Pancreas (tissue), 10 donors: Measurements from ENCODE around the gene GAS7. TPM values are rescaled to one million over a fixed set of nuclear protein-coding genes. Genes with fewer than 3 reads are reported as not detected.

Experiments used
- ATAC-seq, 4 donors: fragments of 200-7000 bp; cut with Tn5 transposase; one replicate each; pipeline versions ENCODE4 v1.8.0 to v1.9.1; 2020; ENCODE audit warnings: mild to moderate bottlenecking in 4 of 4, moderate library complexity in 4 of 4
- DNase-seq, 6 donors: peaks; one replicate each; pipeline ENCODE4 v3.0.0-alpha.2; 2020
- FAIRE-seq: peaks from 2 replicates; lab custom pipeline; 2012; peaks lifted over from hg19 to GRCh38; lab: Jason Lieb, UNC
- H3K27ac ChIP-seq, 4 donors: fragments of 200-600 bp; sonication (generic); 1 replicate in 3 of 4; 2 replicates in 1 of 4; pipeline versions ENCODE4 v1.5.0 to v1.8.0; 2020
- H3K27me3 ChIP-seq, 4 donors: fragments of 200-600 bp; one replicate each; pipeline ENCODE4 v1.8.0; 2021
- H3K36me3 ChIP-seq, 3 donors: fragments of 200-600 bp; sonication (generic) in 1 of 3; one replicate each; pipeline versions ENCODE4 v1.5.0 to v1.8.0; 2020 to 2021
- H3K4me1 ChIP-seq, 3 donors: fragments of 200-600 bp; one replicate each; pipeline ENCODE4 v1.8.0; 2021
- H3K4me3 ChIP-seq, 4 donors: fragments of 200-600 bp; sonication (generic) in 2 of 4; one replicate each; pipeline versions ENCODE4 v1.5.0 to v1.8.0; 2020 to 2021
- H3K9me3 ChIP-seq, 4 donors: fragments of 200-600 bp; one replicate each; pipeline ENCODE4 v1.8.0; 2021
- CTCF ChIP-seq, 4 donors: fragments of 200-600 bp; sonication (generic) in 3 of 4; IDR thresholded peaks; one replicate each; pipeline versions ENCODE4 v1.5.0 to v1.8.0; 2021; ENCODE audit warnings: antibody characterized with exemption in 4 of 4
- WGBS, 2 donors: extraction: QIAGEN DNeasy Blood & Tissue Kit; methylation state at CpG; one replicate each; pipeline ENCODE4 v1.1.7; 2013; 5-methylcytosine and 5-hydroxymethylcytosine counted together
- intact Hi-C, 3 donors: fragments of 100-400 bp; cut with DNase I; formaldehyde crosslinking; loops; one replicate each; pipeline versions ENCODE4 v1.11.1 to v1.14.2; 2022
- polyA plus RNA-seq, 2 donors: library from polyadenylated mRNA; stranded (reverse); fragments of 200-250 nt; gene quantifications; one replicate each; pipeline ENCODE4 v1.2.3, GENCODE V29; 2013
- total RNA-seq, 6 donors: library from RNA; stranded (reverse); fragmentation: NEBNext Ultra II Directional in 4 of 6; extraction: Animal tissue kit (Norgen Biotek cat#: 25700) in 4 of 6; gene quantifications; one replicate each; pipeline versions ENCODE4 v1.2.1 to v1.2.4, GENCODE V29; 2021 to 2023
- donor health status: healthy with polysubstance abuse.
- donor health status: DM: no; HTN: no; CAD: no; lungs with moderate emphysema.
- donor health status: DM: no; HTN: no; CAD: no.
- donor health status: control.
- donor health status: control.
- donor health status: Bipolar disorder and iron deficiency.
- donor health status: DM: yes; HTN: yes; CAD: no.
- donor health status: DM: no; HTN: no; CAD: no.
- donor health status: DM: no; HTN: no; CAD: no.
- donor health status: DM: yes; HTN: yes; CAD: no.

GAS7 gene
- total and polyA plus RNA-seq, 8 donors, result 1.9 to 22.9 (median 3.7) TPM

- Histone ChIP-seq H3K36me3 (no peaks in the 10 kb centered on the region), H3K4me3 (no peak overlapping the region), H3K27ac (no peak overlapping the region), H3K9me3 (no peaks in the 10 kb centered on the region), H3K27me3 (no peaks in the 10 kb centered on the region), H3K4me1 (no peaks in the 10 kb centered on the region)
- FAIRE-seq, result no peak
- no peak for TF ChIP-seq CTCF (IDR thresholded peaks at IDR 0.05)
- WGBS, 2 donors, result 82 to 85% methylated on average over 1 of the region's 1 CpG
- no peak for DNase-seq
- no peak for ATAC-seq
- intact Hi-C loops, result no loop called here
Observed at GRCh38 chr17:9862220-9862619, 336.2 kb downstream of the GAS7 start.

DNA sequence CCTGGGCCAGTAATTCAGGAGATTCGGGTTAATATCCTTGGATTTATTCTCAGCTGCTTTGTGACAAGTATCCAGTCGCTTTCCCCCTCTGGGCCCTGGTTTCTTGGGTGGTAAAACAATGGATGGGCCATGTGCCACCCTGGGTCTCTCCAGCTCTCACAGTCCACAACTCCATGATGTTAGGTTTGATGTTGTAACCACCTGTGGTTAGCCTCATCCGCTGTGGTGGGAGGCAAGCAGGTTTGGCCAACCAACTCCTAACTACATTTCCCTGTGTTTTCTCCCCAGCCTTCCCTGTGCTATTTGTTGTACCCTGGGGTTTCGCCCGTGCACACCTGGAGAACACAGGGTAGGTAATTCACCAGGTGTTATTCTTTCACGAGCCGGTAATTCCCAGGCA lies 337.6 kb downstream of the GAS7 start:
- no peaks in the 10 kb centered on the region for H3K4me1 ChIP-seq
- H3K27me3 ChIP-seq, result no peaks in the 10 kb centered on the region
- no peak overlapping the region for H3K27ac ChIP-seq
- WGBS, 2 donors, result 58 to 81% methylated on average over 7 of the region's 7 CpGs
- intact Hi-C loops, result no loop called here
- no peak for DNase-seq
- ATAC-seq, result no peak
- TF ChIP-seq CTCF (IDR thresholded peaks at IDR 0.05), result no peak
- H3K36me3 ChIP-seq, result no peaks in the 10 kb centered on the region
- FAIRE-seq, result no peak
- no peaks in the 10 kb centered on the region for H3K9me3 ChIP-seq
- no peak overlapping the region for H3K4me3 ChIP-seq

Other genes with a start within 250 kb of the GAS7 start
- gene MYH13, start 174.4 kb upstream of the GAS7 start, total RNA-seq, result not detected
- gene MYH13, start 174.4 kb upstream of the GAS7 start, polyA plus RNA-seq, result not detected
- gene MYH8, start 223.3 kb upstream of the GAS7 start, total RNA-seq, result not detected
- gene MYH8, start 223.3 kb upstream of the GAS7 start, polyA plus RNA-seq, result not detected